Neural progenitor cell (in vitro differentiated cells): ENCODE results near the gene ZBTB20. TPM values are rescaled to one million over a fixed set of nuclear protein-coding genes. Genes with fewer than 3 reads are reported as not detected.

ENCODE experiments used
- DNase-seq: peaks from one replicate; pipeline ENCODE4 v3.0.0-alpha.2; 2016; ENCODE audit warnings: low spot score
- H2AFZ ChIP-seq: fragments of 200-600 bp; sonication (generic); replicated peaks from 2 replicates; pipeline ENCODE4 v1.6.1; 2016; ENCODE audit warnings: antibody characterized with exemption
- H3F3A ChIP-seq: fragments of 200-600 bp; sonication (generic); 2 replicates; pipeline ENCODE4 v1.6.1; 2016; ENCODE audit warnings: antibody characterized with exemption, low read depth
- H3K27ac ChIP-seq: fragments of 200-600 bp; sonication (generic); 2 replicates; pipeline ENCODE4 v1.5.1; 2016; ENCODE audit warnings: mild to moderate bottlenecking
- H3K27me3 ChIP-seq: fragments of 200-600 bp; sonication (generic); 2 replicates; pipeline ENCODE4 v1.6.1; 2016; ENCODE audit warnings: mild to moderate bottlenecking, moderate library complexity
- H3K36me3 ChIP-seq: fragments of 200-600 bp; sonication (generic); 2 replicates; pipeline ENCODE4 v1.5.1; 2016
- H3K4me1 ChIP-seq: fragments of 200-600 bp; sonication (generic); 2 replicates; pipeline ENCODE4 v1.6.1; 2016; ENCODE audit warnings: mixed run types
- H3K4me2 ChIP-seq: fragments of 200-600 bp; sonication (generic); 2 replicates; pipeline ENCODE4 v1.6.1; 2016
- H3K4me3 ChIP-seq: fragments of 200-600 bp; sonication (generic); 2 replicates; pipeline ENCODE4 v1.5.1; 2016
- H3K79me2 ChIP-seq: fragments of 200-600 bp; sonication (generic); 2 replicates; pipeline ENCODE4 v1.6.1; 2016; ENCODE audit warnings: low read depth
- H3K9ac ChIP-seq: fragments of 200-600 bp; sonication (generic); 2 replicates; pipeline ENCODE4 v1.6.1; 2016
- H3K9me3 ChIP-seq: fragments of 200-600 bp; sonication (generic); 2 replicates; pipeline ENCODE4 v1.5.1; 2016; ENCODE audit warnings: low read depth
- H4K20me1 ChIP-seq: fragments of 200-600 bp; sonication (generic); 2 replicates; pipeline ENCODE4 v1.6.1; 2016; ENCODE audit warnings: low read depth
- H3K27ac Mint-ChIP-seq: 3 replicates; pipeline ENCODE4 v1.8.0; 2021; ENCODE audit warnings: mixed read lengths
- H3K27me3 Mint-ChIP-seq: 2 replicates; pipeline ENCODE4 v1.8.0; 2022; ENCODE audit warnings: low read depth, mild to moderate bottlenecking, inconsistent platforms, moderate library complexity, mixed read lengths; ENCODE audit not compliant: insufficient read depth
- H3K36me3 Mint-ChIP-seq: 3 replicates; pipeline ENCODE4 v1.8.0; 2021; ENCODE audit warnings: mixed read lengths
- H3K4me1 Mint-ChIP-seq: 3 replicates; pipeline ENCODE4 v1.8.0; 2021; ENCODE audit warnings: mixed read lengths
- H3K4me3 Mint-ChIP-seq: 3 replicates; pipeline ENCODE4 v1.8.0; 2021; ENCODE audit warnings: mild to moderate bottlenecking, moderate library complexity, mixed read lengths
- H3K9me3 Mint-ChIP-seq: 3 replicates; pipeline ENCODE4 v1.8.0; 2020; ENCODE audit warnings: mixed read lengths
- EZH2 ChIP-seq: fragments of 200-600 bp; sonication (generic); IDR thresholded peaks from 2 replicates; pipeline ENCODE4 v1.6.1; 2017; ENCODE audit warnings: antibody characterized with exemption, mild to moderate bottlenecking, moderate library complexity
- EZH2phosphoT487 ChIP-seq: fragments of 200-600 bp; sonication (generic); IDR thresholded peaks from 2 replicates; pipeline ENCODE4 v1.6.1; 2017; ENCODE audit warnings: antibody characterized with exemption
- total RNA-seq: library from RNA; depleted of rRNA; stranded (reverse); fragments of >200 nt; gene quantifications from 2 replicates; pipeline ENCODE4 v1.2.3, GENCODE V29; 2015; ENCODE audit warnings: low replicate concordance
- TF ChIP-seq, protein P1 (sequence below): fragments of 200-600 bp; sonication (generic); IDR thresholded peaks from 2 replicates; pipeline ENCODE4 v1.5.1; 2017; ENCODE audit warnings: antibody characterized with exemption, mild to moderate bottlenecking

ZBTB20 gene
- total RNA-seq, 1 donor from 2014 or later: 1.9 TPM

DNA sequence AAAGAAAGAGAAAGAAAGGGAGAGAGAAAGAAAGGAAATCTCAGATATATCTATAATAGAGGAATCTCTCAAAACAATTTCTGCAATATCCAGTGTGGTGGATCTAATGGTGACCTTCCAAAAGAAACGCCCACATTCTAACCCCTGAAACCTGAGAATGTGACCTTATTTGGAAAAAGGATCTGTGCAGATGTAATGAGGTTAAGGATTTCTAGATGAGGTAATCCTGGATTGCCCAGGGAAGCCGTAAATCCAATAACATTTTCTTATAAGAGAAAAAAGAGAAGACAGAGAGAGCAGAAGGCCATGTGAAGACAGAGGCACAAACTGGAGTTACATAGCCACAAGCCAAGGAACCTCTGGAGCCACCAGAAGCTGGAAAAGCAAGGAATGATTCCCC, 307.6 kb downstream of the ZBTB20 start:
- TF ChIP-seq, protein P1, sequence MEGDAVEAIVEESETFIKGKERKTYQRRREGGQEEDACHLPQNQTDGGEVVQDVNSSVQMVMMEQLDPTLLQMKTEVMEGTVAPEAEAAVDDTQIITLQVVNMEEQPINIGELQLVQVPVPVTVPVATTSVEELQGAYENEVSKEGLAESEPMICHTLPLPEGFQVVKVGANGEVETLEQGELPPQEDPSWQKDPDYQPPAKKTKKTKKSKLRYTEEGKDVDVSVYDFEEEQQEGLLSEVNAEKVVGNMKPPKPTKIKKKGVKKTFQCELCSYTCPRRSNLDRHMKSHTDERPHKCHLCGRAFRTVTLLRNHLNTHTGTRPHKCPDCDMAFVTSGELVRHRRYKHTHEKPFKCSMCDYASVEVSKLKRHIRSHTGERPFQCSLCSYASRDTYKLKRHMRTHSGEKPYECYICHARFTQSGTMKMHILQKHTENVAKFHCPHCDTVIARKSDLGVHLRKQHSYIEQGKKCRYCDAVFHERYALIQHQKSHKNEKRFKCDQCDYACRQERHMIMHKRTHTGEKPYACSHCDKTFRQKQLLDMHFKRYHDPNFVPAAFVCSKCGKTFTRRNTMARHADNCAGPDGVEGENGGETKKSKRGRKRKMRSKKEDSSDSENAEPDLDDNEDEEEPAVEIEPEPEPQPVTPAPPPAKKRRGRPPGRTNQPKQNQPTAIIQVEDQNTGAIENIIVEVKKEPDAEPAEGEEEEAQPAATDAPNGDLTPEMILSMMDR: no peak
- TF ChIP-seq EZH2phosphoT487 (no peak), EZH2 (no peak)
- H3K4me2 ChIP-seq: no peak overlapping the region
- no peaks in the 10 kb centered on the region for H3K36me3 ChIP-seq
- no peaks in the 10 kb centered on the region for H4K20me1 ChIP-seq
- no peaks in the 10 kb centered on the region for H3K79me2 ChIP-seq
- no peak overlapping the region for H3K27ac Mint-ChIP-seq
- no peaks in the 10 kb centered on the region for H3K9me3 ChIP-seq
- no peak overlapping the region for H3K9ac ChIP-seq
- no peak overlapping the region for H3K4me3 Mint-ChIP-seq
- H3K9me3 Mint-ChIP-seq: no peaks in the 10 kb centered on the region
- H3K4me3 ChIP-seq: no peak overlapping the region
- H3F3A ChIP-seq: no peaks in the 10 kb centered on the region
- H3K4me1 Mint-ChIP-seq: no peaks in the 10 kb centered on the region
- no peaks in the 10 kb centered on the region for H3K27me3 Mint-ChIP-seq
- no peak overlapping the region for H2AFZ ChIP-seq
- no peak for DNase-seq
- H3K27ac ChIP-seq: no peak overlapping the region
- no peaks in the 10 kb centered on the region for H3K4me1 ChIP-seq
- H3K27me3 ChIP-seq: no peaks in the 10 kb centered on the region
- H3K36me3 Mint-ChIP-seq: peaks cover 3% of the 10 kb centered on the region

GRCh38 chr3:114838025-114838424, 309.1 kb downstream of the ZBTB20 start:
- H3K27ac Mint-ChIP-seq: no peak overlapping the region
- H3K27me3 Mint-ChIP-seq: no peaks in the 10 kb centered on the region
- no peak for TF ChIP-seq EZH2phosphoT487
- TF ChIP-seq, protein P1: no peak
- TF ChIP-seq EZH2: no peak

DNA sequence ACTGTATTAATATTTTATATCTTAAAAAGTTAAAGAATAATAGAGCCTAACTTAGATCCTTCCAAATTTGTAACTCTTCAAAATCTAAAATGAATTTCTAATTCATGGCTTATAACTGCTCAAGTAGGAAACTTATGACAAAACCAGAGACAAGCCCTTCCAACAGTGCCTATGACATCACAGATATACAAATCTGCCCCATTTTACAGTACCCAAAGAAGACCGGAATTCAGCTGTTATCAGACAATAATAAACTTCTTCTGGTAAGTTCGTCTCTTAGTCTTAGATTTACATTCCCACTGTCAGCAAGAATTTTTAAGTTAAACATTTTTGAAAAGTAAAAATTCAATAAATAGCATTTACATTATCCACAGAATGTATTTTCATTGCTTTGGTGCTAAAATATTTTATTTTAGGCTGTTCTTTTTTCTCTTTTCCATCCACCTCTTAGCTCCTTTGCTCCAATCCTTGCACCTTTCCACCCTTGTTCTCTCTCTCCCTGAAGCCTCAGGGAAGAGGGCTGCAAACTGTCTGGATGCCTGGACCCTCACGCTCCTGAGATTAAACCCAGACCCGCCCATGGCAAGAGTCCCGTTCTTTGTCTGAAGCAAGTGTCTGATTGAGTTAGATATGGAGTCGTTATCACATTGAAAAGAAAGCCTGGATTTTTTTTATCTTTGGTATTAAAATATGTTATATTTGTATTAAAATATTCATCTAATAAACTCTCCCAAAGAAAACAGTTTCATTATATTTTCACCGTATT, 312.7 kb downstream of the ZBTB20 start:
- Mint-ChIP-seq H3K4me3 (no peak overlapping the region), H3K9me3 (no peaks in the 10 kb centered on the region), H3K4me1 (peaks cover 5% of the 10 kb centered on the region), H3K27ac (no peak overlapping the region), H3K36me3 (no peaks in the 10 kb centered on the region), H3K27me3 (no peaks in the 10 kb centered on the region)
- no peak overlapping the region for H2AFZ ChIP-seq
- H3K9ac ChIP-seq: no peak overlapping the region
- no peak for DNase-seq
- no peak overlapping the region for H3K4me2 ChIP-seq
- H3K4me3 ChIP-seq: no peak overlapping the region
- H4K20me1 ChIP-seq: no peaks in the 10 kb centered on the region
- H3K9me3 ChIP-seq: no peaks in the 10 kb centered on the region
- H3K27ac ChIP-seq: no peak overlapping the region
- no peaks in the 10 kb centered on the region for H3K27me3 ChIP-seq
- H3K79me2 ChIP-seq: no peaks in the 10 kb centered on the region
- no peaks in the 10 kb centered on the region for H3K36me3 ChIP-seq
- no peaks in the 10 kb centered on the region for H3F3A ChIP-seq
- TF ChIP-seq, protein P1: no peak
- TF ChIP-seq EZH2phosphoT487 (no peak), EZH2 (no peak)
- peaks cover 6% of the 10 kb centered on the region for H3K4me1 ChIP-seq

More at GRCh38 chr3:114838025-114838424, 309.1 kb downstream of the ZBTB20 start:
- no peak overlapping the region for H3K4me3 Mint-ChIP-seq
- no peak for DNase-seq
- no peaks in the 10 kb centered on the region for H3K36me3 ChIP-seq
- H4K20me1 ChIP-seq: no peaks in the 10 kb centered on the region
- peaks cover 3% of the 10 kb centered on the region for H3K4me1 ChIP-seq
- no peak overlapping the region for H3K4me2 ChIP-seq
- no peak overlapping the region for H3K4me3 ChIP-seq
- H3K4me1 Mint-ChIP-seq: no peaks in the 10 kb centered on the region
- H3K27ac ChIP-seq: no peak overlapping the region
- no peak overlapping the region for H3K9ac ChIP-seq
- H3K36me3 Mint-ChIP-seq: peaks cover 2% of the 10 kb centered on the region
- H2AFZ ChIP-seq: no peak overlapping the region
- no peaks in the 10 kb centered on the region for H3F3A ChIP-seq
- H3K9me3 Mint-ChIP-seq: no peaks in the 10 kb centered on the region
- no peaks in the 10 kb centered on the region for H3K79me2 ChIP-seq
- H3K9me3 ChIP-seq: no peaks in the 10 kb centered on the region
- no peaks in the 10 kb centered on the region for H3K27me3 ChIP-seq
